ENCODE data around the gene PPP4R1.

The PPP4R1 gene

GRCh38 chr18:9535430-9535991 lies 78.8 kb downstream of the PPP4R1 start:
- Histone ChIP-seq H3K27me3 (ENCODE audit: control insufficient read depth in 3 of 3, insufficient read depth in 3 of 3, low read depth in 1 of 3, low read length in 3 of 3) (no peaks in the 10 kb centered on the region), H3K4me3 (ENCODE audit: low read length in 2 of 2) (no peak overlapping the region), H4K91ac (ENCODE audit: low read depth, low read length, poor library complexity) (no peak overlapping the region), H3K14ac (ENCODE audit: low read length) (peak overlapping the region; percentile 47), H3K4me1 (ENCODE audit: control insufficient read depth in 2 of 2, insufficient read depth in 1 of 2, low read depth in 1 of 2, low read length in 2 of 2) (peaks cover 7 to 14% of the 10 kb centered on the region in 2 donors), H2AFZ (ENCODE audit: low read length) (peak overlapping the region; percentile 89), H2BK12ac (ENCODE audit: low read length) (peak overlapping the region; percentile 66), H3K36me3 (replicated peaks in 1 of 2; ENCODE audit: control insufficient read depth in 2 of 2, insufficient read depth in 2 of 2, low read length in 2 of 2) (peaks cover 21 to 70% of the 10 kb centered on the region in 2 donors), H2BK15ac (ENCODE audit: low read length) (no peak overlapping the region), H3K79me1 (ENCODE audit: low read depth, low read length) (no peaks in the 10 kb centered on the region), H3K23ac (ENCODE audit: low read depth, low read length, poor library complexity) (peak overlapping the region; percentile 82), H3K9ac (ENCODE audit: low read depth, low read length, poor library complexity) (peak overlapping the region; percentile 32), H3K18ac (ENCODE audit: low read length) (peak overlapping the region; percentile 91), H3K4ac (ENCODE audit: low read length) (peak overlapping the region; percentile 26), H2BK120ac (ENCODE audit: low read depth, low read length) (no peak overlapping the region), H4K8ac (ENCODE audit: low read depth, low read length) (no peak overlapping the region), H2AK5ac (ENCODE audit: low read depth, low read length) (peak overlapping the region; percentile 26), H3K27ac (replicated peaks; ENCODE audit: low read length) (peak overlapping the region; percentile 48), H3K4me2 (ENCODE audit: insufficient read depth, low read length, poor library complexity, severe bottlenecking) (no peak overlapping the region), H2BK5ac (ENCODE audit: low read length) (no peak overlapping the region), H3K9me3 (replicated peaks in 1 of 2; ENCODE audit: control insufficient read depth in 2 of 2, insufficient read depth in 1 of 2, low read depth in 1 of 2, low read length in 2 of 2) (no peaks in the 10 kb centered on the region)
- peak; percentile 6 for DNase-seq (ENCODE audit: low spot score)
- no CpG with 5 or more reads among the region's 27 CpGs for WGBS, 2 donors (ENCODE audit: extremely low coverage in 2 of 2, insufficient read length in 2 of 2, insufficient replicate concordance in 1 of 2)

- Histone ChIP-seq H3K18ac (ENCODE audit: low read length) (peak overlapping the region; percentile 35), H3K4me1 (ENCODE audit: control insufficient read depth in 2 of 2, insufficient read depth in 1 of 2, low read depth in 1 of 2, low read length in 2 of 2) (peaks cover 7 to 14% of the 10 kb centered on the region in 2 donors), H3K27ac (replicated peaks; ENCODE audit: low read length) (no peak overlapping the region), H2BK15ac (ENCODE audit: low read length) (no peak overlapping the region), H4K91ac (ENCODE audit: low read depth, low read length, poor library complexity) (no peak overlapping the region), H3K4ac (ENCODE audit: low read length) (no peak overlapping the region), H2BK12ac (ENCODE audit: low read length) (no peak overlapping the region), H3K9me3 (replicated peaks in 1 of 2; ENCODE audit: control insufficient read depth in 2 of 2, insufficient read depth in 1 of 2, low read depth in 1 of 2, low read length in 2 of 2) (no peaks in the 10 kb centered on the region), H3K4me2 (ENCODE audit: insufficient read depth, low read length, poor library complexity, severe bottlenecking) (no peak overlapping the region), H2AK5ac (ENCODE audit: low read depth, low read length) (no peak overlapping the region), H3K4me3 (ENCODE audit: low read length in 2 of 2) (no peak overlapping the region), H3K9ac (ENCODE audit: low read depth, low read length, poor library complexity) (no peak overlapping the region), H3K36me3 (replicated peaks in 1 of 2; ENCODE audit: control insufficient read depth in 2 of 2, insufficient read depth in 2 of 2, low read length in 2 of 2) (peaks cover 22 to 72% of the 10 kb centered on the region in 2 donors), H2AFZ (ENCODE audit: low read length) (peak overlapping the region; percentile 89), H3K23ac (ENCODE audit: low read depth, low read length, poor library complexity) (peak overlapping the region; percentile 80), H2BK120ac (ENCODE audit: low read depth, low read length) (no peak overlapping the region), H4K8ac (ENCODE audit: low read depth, low read length) (no peak overlapping the region), H2BK5ac (ENCODE audit: low read length) (no peak overlapping the region), H3K14ac (ENCODE audit: low read length) (peak overlapping the region; percentile 91), H3K79me1 (ENCODE audit: low read depth, low read length) (no peaks in the 10 kb centered on the region), H3K27me3 (ENCODE audit: control insufficient read depth in 3 of 3, insufficient read depth in 3 of 3, low read depth in 1 of 3, low read length in 3 of 3) (no peaks in the 10 kb centered on the region)
- DNase-seq (ENCODE audit: low spot score), result no peak
- WGBS, 2 donors (ENCODE audit: extremely low coverage in 2 of 2, insufficient read length in 2 of 2, insufficient replicate concordance in 1 of 2), result no CpG with 5 or more reads among the region's 11 CpGs
These were observed 79.5 kb downstream of the PPP4R1 start for GRCh38 chr18:9534844-9535243.

GRCh38 chr18:9531791-9532410 lies 82.5 kb downstream of the PPP4R1 start:
- H2BK12ac ChIP-seq (ENCODE audit: low read length), result no peak overlapping the region
- no peak overlapping the region for H3K14ac ChIP-seq (ENCODE audit: low read length)
- H3K9me3 ChIP-seq (replicated peaks in 1 of 2; ENCODE audit: control insufficient read depth in 2 of 2, insufficient read depth in 1 of 2, low read depth in 1 of 2, low read length in 2 of 2), result peaks cover 0 to 20% of the 10 kb centered on the region in 2 donors
- H4K8ac ChIP-seq (ENCODE audit: low read depth, low read length), result no peak overlapping the region
- no peak overlapping the region for H2BK120ac ChIP-seq (ENCODE audit: low read depth, low read length)
- H2BK15ac ChIP-seq (ENCODE audit: low read length), result no peak overlapping the region
- no peak overlapping the region for H3K23ac ChIP-seq (ENCODE audit: low read depth, low read length, poor library complexity)
- H2AFZ ChIP-seq (ENCODE audit: low read length), result no peak overlapping the region
- peaks cover 7 to 14% of the 10 kb centered on the region in 2 donors for H3K4me1 ChIP-seq (ENCODE audit: control insufficient read depth in 2 of 2, insufficient read depth in 1 of 2, low read depth in 1 of 2, low read length in 2 of 2)
- no peak overlapping the region for H3K4me3 ChIP-seq (ENCODE audit: low read length in 2 of 2)
- peaks cover 22 to 80% of the 10 kb centered on the region in 2 donors for H3K36me3 ChIP-seq (replicated peaks in 1 of 2; ENCODE audit: control insufficient read depth in 2 of 2, insufficient read depth in 2 of 2, low read length in 2 of 2)
- no peak for DNase-seq (ENCODE audit: low spot score)
- no peak overlapping the region for H2AK5ac ChIP-seq (ENCODE audit: low read depth, low read length)
- no peak overlapping the region for H3K27ac ChIP-seq (replicated peaks; ENCODE audit: low read length)
- no peak overlapping the region for H3K9ac ChIP-seq (ENCODE audit: low read depth, low read length, poor library complexity)
- H3K18ac ChIP-seq (ENCODE audit: low read length), result no peak overlapping the region
- no peak overlapping the region for H3K4me2 ChIP-seq (ENCODE audit: insufficient read depth, low read length, poor library complexity, severe bottlenecking)
- H3K79me1 ChIP-seq (ENCODE audit: low read depth, low read length), result no peaks in the 10 kb centered on the region
- no peak overlapping the region for H4K91ac ChIP-seq (ENCODE audit: low read depth, low read length, poor library complexity)
- no peak overlapping the region for H3K4ac ChIP-seq (ENCODE audit: low read length)
- H3K27me3 ChIP-seq (ENCODE audit: control insufficient read depth in 3 of 3, insufficient read depth in 3 of 3, low read depth in 1 of 3, low read length in 3 of 3), result no peaks in the 10 kb centered on the region
- WGBS, 2 donors (ENCODE audit: extremely low coverage in 2 of 2, insufficient read length in 2 of 2, insufficient replicate concordance in 1 of 2), result no CpG with 5 or more reads among the region's 7 CpGs
- H2BK5ac ChIP-seq (ENCODE audit: low read length), result no peak overlapping the region

GRCh38 chr18:9530226-9531009 lies 83.9 kb downstream of the PPP4R1 start:
- peaks cover 15 to 87% of the 10 kb centered on the region in 2 donors for H3K36me3 ChIP-seq (replicated peaks in 1 of 2; ENCODE audit: control insufficient read depth in 2 of 2, insufficient read depth in 2 of 2, low read length in 2 of 2)
- 100% methylated on average over 1 of the region's 6 CpGs for WGBS, 2 donors (ENCODE audit: extremely low coverage in 2 of 2, insufficient read length in 2 of 2, insufficient replicate concordance in 1 of 2)

More at GRCh38 chr18:9530226-9531009, 83.9 kb downstream of the PPP4R1 start:
- Histone ChIP-seq H3K9ac (ENCODE audit: low read depth, low read length, poor library complexity) (no peak overlapping the region), H3K23ac (ENCODE audit: low read depth, low read length, poor library complexity) (no peak overlapping the region), H3K18ac (ENCODE audit: low read length) (no peak overlapping the region), H3K4me2 (ENCODE audit: insufficient read depth, low read length, poor library complexity, severe bottlenecking) (no peak overlapping the region), H3K4ac (ENCODE audit: low read length) (no peak overlapping the region), H2AK5ac (ENCODE audit: low read depth, low read length) (no peak overlapping the region), H3K14ac (ENCODE audit: low read length) (no peak overlapping the region), H3K79me1 (ENCODE audit: low read depth, low read length) (no peaks in the 10 kb centered on the region), H2AFZ (ENCODE audit: low read length) (no peak overlapping the region), H2BK15ac (ENCODE audit: low read length) (no peak overlapping the region), H4K91ac (ENCODE audit: low read depth, low read length, poor library complexity) (no peak overlapping the region), H3K9me3 (replicated peaks in 1 of 2; ENCODE audit: control insufficient read depth in 2 of 2, insufficient read depth in 1 of 2, low read depth in 1 of 2, low read length in 2 of 2) (peaks cover 0 to 25% of the 10 kb centered on the region in 2 donors), H2BK120ac (ENCODE audit: low read depth, low read length) (no peak overlapping the region), H3K27ac (replicated peaks; ENCODE audit: low read length) (no peak overlapping the region), H3K4me1 (ENCODE audit: control insufficient read depth in 2 of 2, insufficient read depth in 1 of 2, low read depth in 1 of 2, low read length in 2 of 2) (peaks cover 3 to 10% of the 10 kb centered on the region in 2 donors), H3K27me3 (ENCODE audit: control insufficient read depth in 3 of 3, insufficient read depth in 3 of 3, low read depth in 1 of 3, low read length in 3 of 3) (no peaks in the 10 kb centered on the region), H4K8ac (ENCODE audit: low read depth, low read length) (no peak overlapping the region), H3K4me3 (ENCODE audit: low read length in 2 of 2) (no peak overlapping the region), H2BK12ac (ENCODE audit: low read length) (no peak overlapping the region), H2BK5ac (ENCODE audit: low read length) (no peak overlapping the region)
- DNase-seq (ENCODE audit: low spot score), result no peak

Measured in neuronal stem cell (in vitro differentiated cells).